IMR-90 (cell line): Measurements from ENCODE around the gene LAMA5. TPM values are rescaled to one million over a fixed set of nuclear protein-coding genes. Genes with fewer than 3 reads are reported as not detected.

Source experiments
- ATAC-seq: fragments of 200-7000 bp; cut with Tn5 transposase; 2 replicates; pipeline ENCODE4 v1.9.1; 2020; ENCODE audit warnings: low read depth, mild to moderate bottlenecking, moderate library complexity
- BruUV-seq: library from RNA; stranded (reverse); fragments of 400-500 nt; replicated peaks from 2 replicates; lab custom pipeline; 2021; lab: Mats Ljungman, UMichigan
- CTCF ChIA-PET: fragments of 300-600 bp; formaldehyde crosslinking; extraction: SDS; loops from one replicate; lab custom pipeline; 2021; ENCODE audit warnings: antibody characterized with exemption; lab: Yijun Ruan, JAX
- POLR2A ChIA-PET: fragments of 300-600 bp; sonication (Branson Sonifier 250); formaldehyde crosslinking; loops from one replicate; lab custom pipeline; 2022; ENCODE audit warnings: antibody characterized with exemption; ENCODE audit not compliant: unreplicated experiment; lab: Charles Lee
- DNase-seq: peaks from one replicate; pipeline ENCODE4 v3.0.0; 2013
- H2AFZ ChIP-seq: replicated peaks from 2 replicates; pipeline ENCODE3; 2013; ENCODE audit warnings: low read length, mild to moderate bottlenecking; ENCODE audit not compliant: poor library complexity
- H2AK5ac ChIP-seq: 2 replicates; pipeline ENCODE4 v1.6.1; 2013; ENCODE audit warnings: low read depth, low read length, inconsistent platforms
- H2AK9ac ChIP-seq: replicated peaks from 2 replicates; pipeline ENCODE3; 2013; ENCODE audit warnings: mild to moderate bottlenecking, low read depth, low read length, moderate library complexity; ENCODE audit not compliant: poor library complexity
- H2BK120ac ChIP-seq: 2 replicates; pipeline ENCODE4 v1.6.1; 2013; ENCODE audit warnings: low read depth, low read length, inconsistent platforms
- H2BK15ac ChIP-seq: 3 replicates; pipeline ENCODE4 v1.6.1; 2013; ENCODE audit warnings: low read depth, low read length, inconsistent platforms
- H2BK20ac ChIP-seq: 2 replicates; pipeline ENCODE4 v1.6.1; 2013; ENCODE audit warnings: low read depth, mild to moderate bottlenecking, inconsistent platforms, low read length, moderate library complexity
- H2BK5ac ChIP-seq: 2 replicates; pipeline ENCODE4 v1.6.1; 2013; ENCODE audit warnings: mild to moderate bottlenecking, low read depth, low read length, inconsistent platforms; ENCODE audit not compliant: poor library complexity, severe bottlenecking
- H3K14ac ChIP-seq: replicated peaks from 2 replicates; pipeline ENCODE4 v1.6.1; 2013; ENCODE audit warnings: low read depth, low read length, inconsistent platforms
- H3K18ac ChIP-seq: 2 replicates; pipeline ENCODE4 v1.6.1; 2013; ENCODE audit warnings: low read depth, low read length, control low read depth
- H3K23ac ChIP-seq: 2 replicates; pipeline ENCODE4 v1.6.1; 2013; ENCODE audit warnings: low read depth, low read length, inconsistent platforms
- H3K27ac ChIP-seq: 2 replicates; pipeline ENCODE4 v1.5.1; 2013; ENCODE audit warnings: mild to moderate bottlenecking, control low read depth, low read length; ENCODE audit not compliant: insufficient read depth
- H3K27me3 ChIP-seq: 2 replicates; pipeline ENCODE4 v1.6.1; 2013; ENCODE audit warnings: low read length; ENCODE audit not compliant: control insufficient read depth, insufficient read depth
- H3K36me3 ChIP-seq: 2 replicates; pipeline ENCODE4 v1.6.1; 2013; ENCODE audit warnings: low read length, mixed read lengths; ENCODE audit not compliant: control insufficient read depth, insufficient read depth
- H3K4ac ChIP-seq: 2 replicates; pipeline ENCODE4 v1.6.1; 2013; ENCODE audit warnings: low read depth, low read length, inconsistent platforms
- H3K4me1 ChIP-seq: 2 replicates; pipeline ENCODE4 v1.6.1; 2013; ENCODE audit warnings: low read length, mixed read lengths; ENCODE audit not compliant: control insufficient read depth, insufficient read depth
- H3K4me2 ChIP-seq: 2 replicates; pipeline ENCODE4 v1.6.1; 2013; ENCODE audit warnings: low read depth, mild to moderate bottlenecking, control low read depth, low read length, moderate library complexity
- H3K4me3 ChIP-seq: 2 replicates; pipeline ENCODE4 v1.5.1; 2013; ENCODE audit warnings: low read depth, mild to moderate bottlenecking, control low read depth, low read length, moderate library complexity; ENCODE audit not compliant: insufficient read depth
- H3K56ac ChIP-seq: 2 replicates; pipeline ENCODE4 v1.6.1; 2013; ENCODE audit warnings: low read length, inconsistent platforms; ENCODE audit not compliant: insufficient read depth; ENCODE audit errors: extremely low read depth
- H3K79me1 ChIP-seq, 2 experiments: 2 replicates each; pipeline ENCODE4 v1.6.1; 2013; ENCODE audit warnings: low read length in 2 of 2, inconsistent platforms in 1 of 2, low read depth in 1 of 2
- H3K9ac ChIP-seq: 2 replicates; pipeline ENCODE4 v1.6.1; 2013; ENCODE audit warnings: low read depth, low read length, control low read depth
- H3K9me1 ChIP-seq: 2 replicates; pipeline ENCODE4 v1.6.1; 2013; ENCODE audit warnings: low read length, inconsistent platforms; ENCODE audit not compliant: insufficient read depth
- H3K9me3 ChIP-seq: 2 replicates; pipeline ENCODE4 v1.6.1; 2013; ENCODE audit warnings: low read length; ENCODE audit not compliant: control insufficient read depth, insufficient read depth
- H4K20me1 ChIP-seq: 2 replicates; pipeline ENCODE4 v1.6.1; 2013; ENCODE audit warnings: low read length, inconsistent platforms; ENCODE audit not compliant: insufficient read depth
- H4K5ac ChIP-seq: 2 replicates; pipeline ENCODE4 v1.6.1; 2013; ENCODE audit warnings: mild to moderate bottlenecking, low read depth, low read length, control low read depth
- H4K8ac ChIP-seq, 2 experiments: 2 replicates each; pipeline ENCODE4 v1.6.1; 2013; ENCODE audit warnings: low read depth in 2 of 2, low read length in 2 of 2, control low read depth in 1 of 2, inconsistent platforms in 1 of 2
- H4K91ac ChIP-seq: 2 replicates; pipeline ENCODE4 v1.6.1; 2013; ENCODE audit warnings: low read depth, low read length, inconsistent platforms; ENCODE audit not compliant: insufficient read depth
- BHLHE40 ChIP-seq: fragments of 150-350 bp; IDR thresholded peaks from 2 replicates; pipeline ENCODE4 v1.6.1; 2016; ENCODE audit warnings: mild to moderate bottlenecking, low read depth, low read length
- CHD1 ChIP-seq: IDR thresholded peaks from 2 replicates; pipeline ENCODE4 v1.6.1; 2012; ENCODE audit warnings: low read depth, low read length, improper control_type of control experiment
- ELK1 ChIP-seq: fragments of 150-350 bp; IDR thresholded peaks from 2 replicates; pipeline ENCODE4 v1.6.1; 2016; ENCODE audit warnings: low read depth, mild to moderate bottlenecking, low read length, moderate library complexity, borderline replicate concordance
- FOS ChIP-seq: fragments of 150-350 bp; IDR thresholded peaks from 2 replicates; pipeline ENCODE4 v1.6.1; 2016; ENCODE audit warnings: low read depth, low read length
- MAFK ChIP-seq: IDR thresholded peaks from 2 replicates; pipeline ENCODE4 v1.6.1; 2012; ENCODE audit warnings: low read depth, low read length, improper control_type of control experiment
- MAZ ChIP-seq: IDR thresholded peaks from 2 replicates; pipeline ENCODE4 v1.6.1; 2012; ENCODE audit warnings: low read depth, mild to moderate bottlenecking, low read length, improper control_type of control experiment, moderate library complexity, borderline replicate concordance
- MXI1 ChIP-seq: IDR thresholded peaks from 2 replicates; pipeline ENCODE4 v1.6.1; 2012; ENCODE audit warnings: low read depth, mild to moderate bottlenecking, low read length, moderate library complexity, borderline replicate concordance
- NFE2L2 ChIP-seq: fragments of 150-350 bp; IDR thresholded peaks from 2 replicates; pipeline ENCODE4 v1.6.1; 2016; ENCODE audit warnings: low read depth, mild to moderate bottlenecking, low read length
- POLR2A ChIP-seq: IDR thresholded peaks from 2 replicates; pipeline ENCODE4 v1.6.1; 2012; ENCODE audit warnings: mild to moderate bottlenecking, low read depth, low read length
- RAD21 ChIP-seq: IDR thresholded peaks from 2 replicates; pipeline ENCODE4 v1.6.1; 2012; ENCODE audit warnings: low read length, improper control_type of control experiment
- RCOR1 ChIP-seq: IDR thresholded peaks from 2 replicates; pipeline ENCODE4 v1.6.1; 2012; ENCODE audit warnings: mild to moderate bottlenecking, low read length, improper control_type of control experiment; ENCODE audit not compliant: insufficient replicate concordance
- RFX5 ChIP-seq: IDR thresholded peaks from 2 replicates; pipeline ENCODE4 v1.8.0; 2012; ENCODE audit warnings: low read depth, mild to moderate bottlenecking, low read length, moderate library complexity
- SMC3 ChIP-seq: fragments of 150-350 bp; IDR thresholded peaks from 2 replicates; pipeline ENCODE4 v1.6.1; 2016; ENCODE audit warnings: low read depth, mild to moderate bottlenecking, antibody characterized with exemption, low read length, moderate library complexity
- USF2 ChIP-seq: fragments of 150-350 bp; IDR thresholded peaks from 2 replicates; pipeline ENCODE4 v1.6.1; 2017; ENCODE audit warnings: mild to moderate bottlenecking, antibody characterized with exemption, low read length, low read depth
- WGBS, 2 experiments: methylation state at CpG; one replicate each; pipeline versions ENCODE4 v1.1.5 to v1.1.7; 2013; ENCODE audit warnings: missing lambda C conversion rate in 2 of 2; ENCODE audit not compliant: insufficient read length in 1 of 2; ENCODE audit errors: extremely low coverage in 2 of 2; 5-methylcytosine and 5-hydroxymethylcytosine counted together
- dilution Hi-C: fragments of 300-500 bp; cut with HindIII; formaldehyde crosslinking; loops from one replicate; pipeline ENCODE4 v1.14.3; 2018; ENCODE audit warnings: low sequenced_read_pairs; ENCODE audit not compliant: unreplicated experiment
- in situ Hi-C: fragments of 300-500 bp; cut with MboI; formaldehyde crosslinking; loops from 3 replicates; pipeline ENCODE4 v1.14.3; 2019; ENCODE audit warnings: low sequenced_read_pairs, inconsistent platforms, mixed read lengths
- intact Hi-C: fragments of 100-400 bp; cut with micrococcal nuclease; formaldehyde crosslinking; loops from 2 replicates; pipeline ENCODE4 v1.10.0; 2022
- polyA plus RNA-seq, 3 experiments: library from polyadenylated mRNA; depleted of rRNA; stranded (reverse); fragments of >200 nt; gene quantifications; 2 replicates each; pipeline ENCODE4 v1.2.3, GENCODE V29; 2012; ENCODE audit warnings: low replicate concordance in 1 of 3
- total RNA-seq: library from RNA; depleted of rRNA; stranded (reverse); fragments of >200 nt; gene quantifications from 2 replicates; pipeline ENCODE4 v1.2.3, GENCODE V29; 2012
- TF ChIP-seq, protein P1 (sequence below): conservative IDR thresholded peaks from 2 replicates; pipeline ENCODE4 v1.5.1; 2012; ENCODE audit warnings: mild to moderate bottlenecking, low read depth, low read length, improper control_type of control experiment

The LAMA5 gene
- total and polyA plus RNA-seq, 2 of the 4 experiments (the other 2 are of a cell fraction): 0.90 to 7.3 TPM

GRCh38 chr20:62312662-62312977, 54.5 kb downstream of the LAMA5 start:
- Histone ChIP-seq H3K36me3 (peaks cover 62% of the 10 kb centered on the region), H4K20me1 (peaks cover 3% of the 10 kb centered on the region), H3K9me3 (no peaks in the 10 kb centered on the region), H3K18ac (no peak overlapping the region), H2BK20ac (no peak overlapping the region), H3K9ac (no peak overlapping the region), H3K4ac (no peak overlapping the region), H3K23ac (no peak overlapping the region), H2AK5ac (no peak overlapping the region), H2BK5ac (no peak overlapping the region), H2BK15ac (no peak overlapping the region), H3K4me3 (no peak overlapping the region), H3K79me1 (no peaks in the 10 kb centered on the region), H4K91ac (no peak overlapping the region), H3K4me2 (no peak overlapping the region), H2AFZ (no peak overlapping the region), H4K8ac (no peak overlapping the region), H3K27ac (no peak overlapping the region), H2BK120ac (no peak overlapping the region), H3K27me3 (no peaks in the 10 kb centered on the region), H4K5ac (no peak overlapping the region), H2AK9ac (no peak overlapping the region), H3K56ac (no peak overlapping the region), H3K4me1 (no peaks in the 10 kb centered on the region), H3K14ac (no peak overlapping the region), H3K9me1 (no peaks in the 10 kb centered on the region)
- no peak for TF ChIP-seq MXI1
- no peak for TF ChIP-seq MAZ
- no peak for TF ChIP-seq SMC3
- TF ChIP-seq POLR2A: no peak
- no peak for TF ChIP-seq RCOR1
- no peak for TF ChIP-seq RAD21
- no peak for TF ChIP-seq FOS
- no peak for TF ChIP-seq CHD1
- no peak for TF ChIP-seq USF2
- TF ChIP-seq NFE2L2: no peak
- TF ChIP-seq, protein P1, sequence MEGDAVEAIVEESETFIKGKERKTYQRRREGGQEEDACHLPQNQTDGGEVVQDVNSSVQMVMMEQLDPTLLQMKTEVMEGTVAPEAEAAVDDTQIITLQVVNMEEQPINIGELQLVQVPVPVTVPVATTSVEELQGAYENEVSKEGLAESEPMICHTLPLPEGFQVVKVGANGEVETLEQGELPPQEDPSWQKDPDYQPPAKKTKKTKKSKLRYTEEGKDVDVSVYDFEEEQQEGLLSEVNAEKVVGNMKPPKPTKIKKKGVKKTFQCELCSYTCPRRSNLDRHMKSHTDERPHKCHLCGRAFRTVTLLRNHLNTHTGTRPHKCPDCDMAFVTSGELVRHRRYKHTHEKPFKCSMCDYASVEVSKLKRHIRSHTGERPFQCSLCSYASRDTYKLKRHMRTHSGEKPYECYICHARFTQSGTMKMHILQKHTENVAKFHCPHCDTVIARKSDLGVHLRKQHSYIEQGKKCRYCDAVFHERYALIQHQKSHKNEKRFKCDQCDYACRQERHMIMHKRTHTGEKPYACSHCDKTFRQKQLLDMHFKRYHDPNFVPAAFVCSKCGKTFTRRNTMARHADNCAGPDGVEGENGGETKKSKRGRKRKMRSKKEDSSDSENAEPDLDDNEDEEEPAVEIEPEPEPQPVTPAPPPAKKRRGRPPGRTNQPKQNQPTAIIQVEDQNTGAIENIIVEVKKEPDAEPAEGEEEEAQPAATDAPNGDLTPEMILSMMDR: no peak
- TF ChIP-seq RFX5: no peak
- TF ChIP-seq ELK1: no peak
- no peak for TF ChIP-seq BHLHE40
- no peak for TF ChIP-seq MAFK
- dilution Hi-C loops: no loop called here
- intact Hi-C loops: no loop called here
- ATAC-seq: no peak
- WGBS, 2 experiments: 89% methylated on average over 11 of the region's 16 CpGs; no CpG with 5 or more reads in 1 of the 2 experiments
- ChIA-PET CTCF (no interaction called here), POLR2A (no interaction called here)
- in situ Hi-C loops: no loop called here
- BruUV-seq: no TSS peak
- no peak for DNase-seq
